IMR-90 (cell line): Measurements from ENCODE around the gene C3orf80.

Source experiments
- CEBPB ChIP-seq: IDR thresholded peaks from 2 replicates; pipeline ENCODE4 v1.6.1; 2012; ENCODE audit warnings: low read depth, low read length, improper control_type of control experiment
- CHD1 ChIP-seq: IDR thresholded peaks from 2 replicates; pipeline ENCODE4 v1.6.1; 2012; ENCODE audit warnings: low read depth, low read length, improper control_type of control experiment
- CTCF ChIP-seq: conservative IDR thresholded peaks from 2 replicates; pipeline ENCODE4 v1.5.1; 2012; ENCODE audit warnings: mild to moderate bottlenecking, low read depth, low read length, improper control_type of control experiment
- MAFK ChIP-seq: IDR thresholded peaks from 2 replicates; pipeline ENCODE4 v1.6.1; 2012; ENCODE audit warnings: low read depth, low read length, improper control_type of control experiment
- MAZ ChIP-seq: IDR thresholded peaks from 2 replicates; pipeline ENCODE4 v1.6.1; 2012; ENCODE audit warnings: low read depth, mild to moderate bottlenecking, low read length, improper control_type of control experiment, moderate library complexity, borderline replicate concordance
- MXI1 ChIP-seq: IDR thresholded peaks from 2 replicates; pipeline ENCODE4 v1.6.1; 2012; ENCODE audit warnings: low read depth, mild to moderate bottlenecking, low read length, moderate library complexity, borderline replicate concordance
- POLR2A ChIP-seq: IDR thresholded peaks from 2 replicates; pipeline ENCODE4 v1.6.1; 2012; ENCODE audit warnings: mild to moderate bottlenecking, low read depth, low read length
- RAD21 ChIP-seq: IDR thresholded peaks from 2 replicates; pipeline ENCODE4 v1.6.1; 2012; ENCODE audit warnings: low read length, improper control_type of control experiment
- RFX5 ChIP-seq: IDR thresholded peaks from 2 replicates; pipeline ENCODE4 v1.8.0; 2012; ENCODE audit warnings: low read depth, mild to moderate bottlenecking, low read length, moderate library complexity
- SMC3 ChIP-seq: fragments of 150-350 bp; IDR thresholded peaks from 2 replicates; pipeline ENCODE4 v1.6.1; 2016; ENCODE audit warnings: low read depth, mild to moderate bottlenecking, antibody characterized with exemption, low read length, moderate library complexity
- USF2 ChIP-seq: fragments of 150-350 bp; IDR thresholded peaks from 2 replicates; pipeline ENCODE4 v1.6.1; 2017; ENCODE audit warnings: mild to moderate bottlenecking, antibody characterized with exemption, low read length, low read depth

GRCh38 chr3:160226026-160226907, 1.0 kb downstream of the C3orf80 start:
- TF ChIP-seq CTCF (no peak), CHD1 (no peak), MXI1 (no peak), POLR2A (no peak), MAZ (no peak), CEBPB (no peak), RAD21 (no peak), USF2 (no peak), SMC3 (no peak), MAFK (no peak), RFX5 (no peak)
